HG03159 (cell line): Measurements from ENCODE around the gene PKD2L1.

ENCODE experiments used
- ATAC-seq: cut with Tn5 transposase; IDR thresholded peaks from one replicate; pipeline ENCODE4 v1.9.1; 2021; ENCODE audit warnings: mild to moderate bottlenecking, moderate library complexity; ENCODE audit not compliant: unreplicated experiment

Gene PKD2L1

GRCh38 chr10:100356067-100357017, 26.3 kb upstream of the PKD2L1 start:
- ATAC-seq = no peak

DNA sequence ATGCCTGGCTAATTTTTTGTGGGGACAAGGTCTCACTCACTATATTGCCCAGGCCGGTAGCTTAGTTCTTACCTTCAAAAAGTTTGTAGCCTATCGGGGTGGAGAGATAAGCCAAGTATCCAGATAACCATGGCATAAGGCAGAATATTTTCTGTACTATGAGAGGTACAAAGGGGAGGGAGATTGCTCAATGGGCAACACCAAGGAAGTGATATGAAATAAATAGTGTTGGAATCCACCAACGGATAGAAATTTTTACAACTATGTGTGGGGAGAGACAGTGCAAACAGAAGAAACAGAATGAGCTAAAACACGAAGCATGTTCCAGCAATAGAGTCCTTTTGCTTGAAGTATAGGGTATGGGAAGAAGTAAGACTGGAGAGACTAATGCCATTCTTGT, 25.1 kb upstream of the PKD2L1 start:
- ATAC-seq = no peak

- no peak for ATAC-seq
Observed at GRCh38 chr10:100353770-100354485, 23.9 kb upstream of the PKD2L1 start.

- ATAC-seq = no peak
Observed at GRCh38 chr10:100350914-100351485, 21.0 kb upstream of the PKD2L1 start.

DNA sequence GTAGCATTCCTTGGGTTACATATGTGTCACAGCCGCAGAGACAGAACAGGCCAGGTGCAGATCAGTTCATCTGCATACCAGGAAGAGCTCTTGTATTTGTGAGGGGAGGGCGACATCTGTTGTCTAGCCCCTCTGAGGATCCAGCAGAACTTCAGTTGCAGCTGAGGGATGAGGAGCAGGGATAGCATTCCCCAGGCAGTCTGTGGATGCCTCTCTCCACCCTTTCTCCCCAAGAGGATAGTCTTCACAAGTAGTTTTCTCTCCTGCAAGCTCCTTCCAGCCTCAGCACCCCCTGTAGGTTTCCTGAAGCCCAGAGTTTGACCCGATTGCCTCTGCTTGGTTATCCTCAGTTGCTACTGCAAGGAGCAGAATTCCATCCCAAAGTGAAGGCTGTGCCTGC, 19.6 kb upstream of the PKD2L1 start:
- ATAC-seq = no peak

DNA sequence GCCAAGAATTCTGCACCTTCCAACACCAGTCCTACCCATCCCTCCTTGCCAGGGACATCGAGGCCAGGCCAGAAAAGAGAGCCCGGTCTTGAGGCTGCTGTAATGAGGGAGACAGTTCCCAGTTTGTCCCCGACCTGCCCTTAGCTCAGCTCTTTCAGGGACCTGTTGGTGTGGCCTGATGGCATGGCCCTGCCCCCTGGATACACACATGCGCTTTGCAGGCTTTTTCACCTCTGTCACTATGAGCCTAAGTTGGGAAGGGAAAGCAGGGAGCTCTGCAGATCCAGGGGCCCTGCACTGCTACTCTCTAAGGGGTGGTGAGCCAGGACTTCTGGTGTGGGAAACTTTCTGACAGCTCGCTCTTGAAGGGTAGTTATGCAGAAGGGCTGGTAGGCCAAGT, 19.1 kb upstream of the PKD2L1 start:
- no peak for ATAC-seq

DNA sequence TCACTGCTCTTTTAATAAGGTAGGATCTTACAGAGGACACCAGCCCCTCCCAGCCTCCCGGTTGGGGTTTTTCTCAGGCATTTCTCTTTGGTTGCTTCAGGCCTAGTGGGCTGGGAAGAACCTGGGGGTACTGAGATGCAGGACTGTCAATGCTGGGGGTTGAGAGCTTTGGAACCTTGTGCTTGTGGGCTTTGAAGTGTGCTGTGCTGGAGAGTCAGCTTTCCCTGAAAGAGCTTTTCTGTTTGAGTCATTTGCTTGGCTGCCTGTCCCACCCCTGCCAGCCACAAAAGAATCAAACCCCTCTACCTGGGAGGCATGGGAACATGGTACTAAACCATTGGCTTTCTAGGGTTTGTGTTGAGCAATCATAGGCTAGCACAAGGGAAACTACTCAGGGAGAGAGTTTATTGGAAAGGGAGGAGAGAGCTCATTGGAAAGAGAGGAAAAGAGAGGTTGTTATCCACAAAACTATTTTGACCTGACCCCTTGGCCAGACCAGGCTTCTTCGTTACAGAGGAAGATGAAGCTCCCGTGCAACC, 18.4 kb upstream of the PKD2L1 start:
- ATAC-seq = no peak

- peak; percentile 2 for ATAC-seq
Observed at GRCh38 chr10:100347568-100348195, 17.7 kb upstream of the PKD2L1 start.

DNA sequence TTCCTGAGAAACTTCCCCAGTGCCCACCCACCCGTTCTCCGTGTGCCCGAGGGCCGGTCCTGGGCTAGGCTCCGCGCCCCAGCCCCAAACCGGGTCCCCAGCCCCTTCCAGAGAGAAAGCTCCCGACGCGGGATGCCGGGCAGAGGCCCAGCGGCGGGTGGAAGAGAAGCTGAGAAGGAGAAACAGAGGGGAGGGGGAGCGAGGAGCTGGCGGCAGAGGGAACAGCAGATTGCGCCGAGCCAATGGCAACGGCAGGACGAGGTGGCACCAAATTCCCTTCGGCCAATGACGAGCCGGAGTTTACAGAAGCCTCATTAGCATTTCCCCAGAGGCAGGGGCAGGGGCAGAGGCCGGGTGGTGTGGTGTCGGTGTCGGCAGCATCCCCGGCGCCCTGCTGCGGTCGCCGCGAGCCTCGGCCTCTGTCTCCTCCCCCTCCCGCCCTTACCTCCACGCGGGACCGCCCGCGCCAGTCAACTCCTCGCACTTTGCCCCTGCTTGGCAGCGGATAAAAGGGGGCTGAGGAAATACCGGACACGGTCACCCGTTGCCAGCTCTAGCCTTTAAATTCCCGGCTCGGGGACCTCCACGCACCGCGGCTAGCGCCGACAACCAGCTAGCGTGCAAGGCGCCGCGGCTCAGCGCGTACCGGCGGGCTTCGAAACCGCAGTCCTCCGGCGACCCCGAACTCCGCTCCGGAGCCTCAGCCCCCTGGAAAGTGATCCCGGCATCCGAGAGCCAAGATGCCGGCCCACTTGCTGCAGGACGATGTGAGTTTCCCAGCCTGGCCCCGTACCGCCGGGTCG, 16.9 kb upstream of the PKD2L1 start, which contains the start of gene SCD:
Gene SCD (plus strand): TSS at position 469 of the 803 bp plus-strand sequence. CDS start 272 bp downstream, at position 741.
- ATAC-seq = peak; percentile 91

DNA sequence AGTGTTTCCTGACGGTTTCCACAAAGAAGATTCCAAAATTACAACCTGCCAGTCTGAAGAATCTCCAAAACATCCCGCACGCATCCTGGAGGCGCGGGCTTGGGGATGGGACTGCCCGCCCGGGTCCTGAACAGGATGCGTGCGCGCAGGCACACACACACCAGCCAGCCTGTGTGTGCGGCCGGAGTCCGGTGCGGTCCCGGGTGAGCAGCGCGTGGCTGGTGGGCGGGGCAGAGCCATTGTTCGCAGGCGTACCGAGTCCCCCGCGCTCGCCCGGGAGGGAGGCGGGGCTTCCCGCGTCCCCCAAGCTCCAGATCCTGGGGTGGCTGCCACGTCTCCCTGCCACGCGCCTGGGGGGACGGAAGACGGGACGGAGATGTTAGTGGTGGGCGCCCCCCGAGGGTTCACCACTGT, 16.3 kb upstream of the PKD2L1 start:
- ATAC-seq = peak; percentile 63

DNA sequence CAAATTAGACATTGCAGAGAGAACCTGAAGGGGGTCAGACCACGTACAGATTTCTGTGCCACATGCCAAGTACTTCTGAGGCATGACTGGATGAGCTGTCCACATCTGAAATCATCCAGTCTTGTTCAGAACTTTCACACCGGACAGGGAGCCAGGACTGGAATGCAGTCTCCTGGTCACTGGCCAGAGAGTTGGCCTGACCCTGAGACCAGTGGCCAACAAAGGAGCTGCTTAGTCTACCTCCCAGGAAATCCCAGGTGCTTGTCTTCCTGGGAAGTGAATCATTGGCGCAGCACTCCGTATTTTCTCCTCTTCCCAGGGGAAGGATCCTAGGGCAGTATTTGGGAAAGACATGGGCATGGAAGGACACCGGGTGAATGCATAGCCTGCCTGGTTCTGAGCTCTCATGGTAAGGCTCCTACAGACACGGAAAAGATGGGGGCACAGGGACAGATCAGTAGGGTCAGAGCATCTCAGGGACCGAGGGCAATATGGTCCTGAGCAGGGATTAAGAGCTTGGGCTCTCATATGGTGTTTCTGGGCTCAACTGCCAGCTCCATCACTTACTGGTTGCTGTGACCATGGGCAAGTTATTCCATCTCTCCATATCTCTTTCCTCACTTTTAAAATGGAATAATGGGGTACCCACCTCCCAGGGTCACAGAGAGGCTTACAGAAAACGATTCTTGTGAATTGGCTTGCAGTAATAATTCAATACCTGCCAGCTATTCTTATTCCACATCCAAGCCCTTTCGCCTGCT, 15.7 kb upstream of the PKD2L1 start:
- ATAC-seq = no peak

GRCh38 chr10:100344241-100344788, 14.3 kb upstream of the PKD2L1 start:
- no peak for ATAC-seq

DNA sequence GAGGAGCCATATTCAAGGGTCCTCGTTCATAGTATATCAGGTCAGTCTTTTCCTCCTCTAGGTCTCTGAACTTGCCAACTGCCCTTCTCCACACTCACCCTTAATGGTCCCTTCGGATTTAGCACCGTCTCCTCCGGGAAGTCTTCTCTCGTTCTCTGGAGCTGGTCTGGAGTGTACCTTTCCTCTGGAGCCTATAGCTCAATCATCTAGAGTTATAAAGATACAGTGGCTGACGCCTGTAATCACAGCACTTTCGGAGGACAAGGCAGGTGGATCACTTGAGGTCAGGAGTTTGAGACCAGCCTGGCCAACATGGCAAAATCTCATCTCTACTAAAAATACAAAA, 12.6 kb upstream of the PKD2L1 start:
- no peak for ATAC-seq

- ATAC-seq = no peak
Observed at GRCh38 chr10:100341953-100342626, 12.1 kb upstream of the PKD2L1 start.

- ATAC-seq = no peak
Observed at GRCh38 chr10:100340948-100341847, 11.2 kb upstream of the PKD2L1 start.

DNA sequence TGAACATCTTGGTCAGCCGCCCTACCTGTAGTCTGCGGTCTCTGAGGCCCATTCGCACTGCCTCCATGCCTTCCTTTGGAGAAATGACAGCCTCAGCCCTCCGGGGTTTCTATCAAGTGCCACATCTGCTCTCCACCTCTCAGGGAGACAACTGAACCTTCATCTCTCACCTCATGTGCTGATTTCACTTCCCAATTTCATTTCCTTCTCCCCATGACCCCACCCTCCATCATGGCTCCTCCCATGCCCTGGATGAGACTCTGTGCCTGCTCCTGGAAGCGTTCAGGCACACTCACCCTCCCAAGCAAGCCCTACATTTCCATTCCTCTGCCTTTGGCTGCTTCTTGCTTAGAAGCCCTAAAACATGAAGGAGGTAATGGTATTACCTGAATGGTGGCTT, 9.2 kb upstream of the PKD2L1 start:
- ATAC-seq = no peak

DNA sequence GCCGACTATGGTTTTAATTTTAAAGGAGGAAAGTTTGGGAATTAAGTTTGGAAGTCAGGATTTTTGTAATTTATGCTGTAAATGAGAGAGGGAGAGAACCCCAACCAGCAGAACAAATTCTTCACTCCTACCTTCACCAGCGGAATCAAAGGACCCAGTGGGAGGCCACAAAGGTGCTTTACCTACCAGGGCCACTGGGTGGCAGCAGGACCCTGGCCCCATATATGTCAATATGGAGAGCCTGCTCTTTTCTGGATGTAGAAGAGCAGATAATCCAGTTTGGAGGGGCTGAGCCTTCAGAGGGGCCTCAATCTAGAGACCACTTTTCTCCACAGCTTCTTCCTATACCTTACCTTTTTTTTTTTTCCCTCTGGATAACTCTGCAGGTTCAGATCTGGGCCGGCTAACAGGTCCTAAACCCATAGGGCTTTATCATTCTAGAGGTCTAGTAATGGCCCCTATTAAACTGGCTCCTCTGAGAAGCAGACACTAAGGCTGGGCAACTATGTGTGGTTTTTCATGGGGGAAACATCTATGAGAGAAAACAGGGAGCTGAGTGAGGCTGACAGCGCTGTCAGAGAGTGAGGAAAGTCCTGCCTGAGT, 8.5 kb upstream of the PKD2L1 start:
- peak; percentile 64 for ATAC-seq
